ENCODE results near the gene ZBTB43.
"Not testable (repeated sequence)": the region's sequence is repeated elsewhere in the genome, so short reads cannot be mapped to it uniquely, and the experiment has no call there.

Gene ZBTB43

DNA sequence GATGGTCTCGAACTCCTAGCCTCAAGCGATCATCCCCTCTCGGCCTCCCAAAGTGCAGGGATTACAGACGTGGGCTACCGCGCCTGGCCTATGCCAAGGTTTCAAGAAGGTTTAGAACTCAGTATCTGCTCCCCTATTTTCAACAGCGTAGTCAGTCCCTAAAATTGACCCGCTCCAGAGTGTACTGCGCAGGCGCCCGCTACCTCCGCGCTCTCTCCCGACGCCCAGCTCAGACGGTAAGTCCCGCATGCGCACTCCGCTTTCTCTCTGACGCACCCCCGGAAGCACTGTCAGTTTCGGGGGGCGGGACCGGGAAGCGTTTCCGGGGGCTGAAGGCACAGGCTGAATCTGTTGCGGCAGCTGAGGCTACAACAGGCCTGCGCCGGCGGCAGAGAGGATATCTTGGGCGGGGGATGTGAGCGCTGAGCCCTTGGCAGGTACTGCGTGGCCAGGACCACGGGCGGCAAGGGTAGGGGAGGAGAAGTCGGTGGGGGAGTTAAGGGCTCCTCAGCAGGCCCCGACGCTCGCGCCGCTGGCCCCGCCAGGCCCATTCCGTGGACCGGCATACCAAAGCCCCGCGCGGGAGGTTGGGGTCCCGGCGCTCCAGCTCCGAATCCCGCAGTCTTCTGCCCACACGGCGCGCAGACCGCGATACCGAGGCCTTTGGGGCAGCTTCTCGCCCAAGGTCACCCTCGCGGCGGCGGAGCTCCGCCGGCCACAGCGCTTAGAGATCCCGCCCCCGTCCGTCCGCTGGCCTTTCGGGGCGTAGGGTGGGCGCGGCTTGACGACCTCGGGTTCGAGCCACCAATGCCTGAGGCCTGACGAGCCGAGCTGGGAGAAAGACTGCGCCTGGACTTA lies at the start of gene ZBTB43:
TSS of gene ZBTB43 (plus strand) at position 345 of the 858 bp plus-strand sequence. CDS start 27,470 bp downstream, outside the sequence.
- peak; percentile 99 for DNase-seq
- Mint-ChIP-seq H3K27me3 (no peaks in the 10 kb centered on the region), H3K9me3 (no peaks in the 10 kb centered on the region), H3K27ac (peak within 1 kb of the TSS; percentile 97), H3K4me3 (peak within 1 kb of the TSS; percentile 88), H3K4me1 (ENCODE audit: low read depth) (peaks cover 44% of the 10 kb centered on the region), H3K36me3 (ENCODE audit: low read depth) (peaks cover 35% of the 10 kb centered on the region)

- H3K4me1 Mint-ChIP-seq (ENCODE audit: low read depth), result no peaks in the 10 kb centered on the region
Measured at GRCh38 chr9:126755317-126755875, 49.4 kb upstream of the ZBTB43 start.

DNA sequence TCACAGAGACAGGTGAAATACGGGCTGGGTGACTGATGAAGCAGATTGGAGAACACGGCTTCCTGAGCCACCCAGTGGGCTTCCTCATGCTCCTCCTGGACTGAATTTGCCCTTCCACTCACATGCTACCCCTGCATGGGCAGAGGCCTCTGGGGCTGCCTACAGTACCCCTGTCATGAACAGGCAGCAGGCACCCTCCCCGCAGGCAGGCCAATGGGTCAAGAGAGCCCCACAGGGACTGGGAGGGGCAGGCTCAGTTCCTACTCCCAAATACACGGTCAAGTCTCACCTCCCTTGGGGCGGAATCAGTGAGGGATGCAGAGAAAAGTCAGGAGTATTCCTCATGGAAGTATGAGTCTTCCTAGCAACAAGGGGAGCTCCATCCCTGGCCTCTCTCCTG lies 48.6 kb upstream of the ZBTB43 start:
- H3K27me3 Mint-ChIP-seq, result peaks cover 2% of the 10 kb centered on the region
- H3K36me3 Mint-ChIP-seq (ENCODE audit: low read depth), result no peaks in the 10 kb centered on the region
- no peaks in the 10 kb centered on the region for H3K9me3 Mint-ChIP-seq
- no peak overlapping the region for H3K27ac Mint-ChIP-seq
- DNase-seq, result no peak
- no peak overlapping the region for H3K4me3 Mint-ChIP-seq
- H3K4me1 Mint-ChIP-seq (ENCODE audit: low read depth), result no peaks in the 10 kb centered on the region

More at GRCh38 chr9:126755317-126755875, 49.4 kb upstream of the ZBTB43 start:
- Mint-ChIP-seq H3K4me3 (no peak overlapping the region), H3K27me3 (peaks cover 2% of the 10 kb centered on the region), H3K27ac (no peak overlapping the region), H3K9me3 (no peaks in the 10 kb centered on the region), H3K36me3 (ENCODE audit: low read depth) (no peaks in the 10 kb centered on the region)
- DNase-seq, result no peak

DNA sequence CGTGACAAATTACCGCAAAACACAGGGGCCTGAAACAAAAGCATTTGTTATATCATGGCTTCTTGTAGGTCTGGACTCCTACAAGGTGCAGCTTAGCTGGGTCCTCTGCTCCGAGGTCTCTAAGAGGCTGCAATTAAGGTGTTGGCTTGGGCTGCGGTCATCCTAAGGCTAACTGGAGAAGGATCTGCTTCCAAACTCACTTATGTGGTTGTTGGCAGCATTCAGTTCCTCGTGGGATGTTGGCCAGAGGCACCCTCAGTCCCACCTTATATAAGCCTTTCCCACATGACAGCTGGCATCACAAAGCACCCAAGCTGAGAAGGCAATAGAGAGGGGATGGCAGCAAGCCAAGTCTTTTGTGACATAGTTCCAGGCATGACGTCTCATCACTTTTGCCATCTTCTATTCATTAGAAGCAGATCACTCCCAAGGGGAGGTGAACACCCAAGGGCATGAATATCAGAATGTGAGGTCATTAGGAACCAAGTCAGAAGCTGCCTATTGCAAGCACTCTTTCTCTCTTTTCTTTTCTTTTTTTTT lies 47.9 kb upstream of the ZBTB43 start:
- no peaks in the 10 kb centered on the region for H3K27me3 Mint-ChIP-seq

GRCh38 chr9:126758916-126759585 lies 45.8 kb upstream of the ZBTB43 start:
- Mint-ChIP-seq H3K27me3 (no peaks in the 10 kb centered on the region), H3K27ac (no peak overlapping the region), H3K4me1 (ENCODE audit: low read depth) (no peaks in the 10 kb centered on the region), H3K9me3 (no peaks in the 10 kb centered on the region), H3K36me3 (ENCODE audit: low read depth) (no peaks in the 10 kb centered on the region), H3K4me3 (no peak overlapping the region)
- no peak for DNase-seq

More for the DNA sequence above, 47.9 kb upstream of the ZBTB43 start:
- Mint-ChIP-seq H3K9me3 (no peaks in the 10 kb centered on the region), H3K27ac (no peak overlapping the region), H3K4me3 (no peak overlapping the region), H3K36me3 (ENCODE audit: low read depth) (no peaks in the 10 kb centered on the region), H3K4me1 (ENCODE audit: low read depth) (no peaks in the 10 kb centered on the region)
- no peak for DNase-seq

DNA sequence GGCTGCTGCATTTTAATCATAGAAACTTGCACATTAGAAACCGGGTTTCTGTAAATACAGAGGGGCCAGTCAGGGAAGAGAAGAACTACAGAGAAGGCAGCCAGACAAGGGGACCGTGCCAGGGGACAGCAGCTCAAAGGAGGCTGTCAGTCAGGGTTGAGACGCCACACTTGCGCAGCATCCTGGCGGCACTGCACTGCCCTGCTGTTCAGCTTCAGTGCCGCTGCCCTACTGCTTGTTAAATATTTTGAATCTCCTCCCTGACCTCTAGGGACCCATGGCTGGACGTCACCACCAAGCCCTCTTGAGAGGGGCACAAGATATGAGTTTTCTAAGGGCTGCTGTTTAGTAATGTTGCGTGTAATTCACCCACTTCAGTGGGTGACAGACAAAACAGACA lies 43.6 kb upstream of the ZBTB43 start:
- Mint-ChIP-seq H3K9me3 (no peaks in the 10 kb centered on the region), H3K27ac (no peak overlapping the region), H3K4me3 (no peak overlapping the region), H3K4me1 (ENCODE audit: low read depth) (no peaks in the 10 kb centered on the region), H3K27me3 (no peaks in the 10 kb centered on the region), H3K36me3 (ENCODE audit: low read depth) (no peaks in the 10 kb centered on the region)
- DNase-seq, result no peak

GRCh38 chr9:126763130-126763764 lies 41.6 kb upstream of the ZBTB43 start:
- no peak overlapping the region for H3K27ac Mint-ChIP-seq
- H3K36me3 Mint-ChIP-seq (ENCODE audit: low read depth), result no peaks in the 10 kb centered on the region
- H3K4me3 Mint-ChIP-seq, result no peak overlapping the region
- H3K27me3 Mint-ChIP-seq, result no peaks in the 10 kb centered on the region
- no peak for DNase-seq
- H3K4me1 Mint-ChIP-seq (ENCODE audit: low read depth), result no peaks in the 10 kb centered on the region
- H3K9me3 Mint-ChIP-seq, result no peaks in the 10 kb centered on the region

- Mint-ChIP-seq H3K4me3 (no peak overlapping the region), H3K4me1 (ENCODE audit: low read depth) (no peaks in the 10 kb centered on the region), H3K27me3 (peaks cover 13% of the 10 kb centered on the region), H3K36me3 (ENCODE audit: low read depth) (no peaks in the 10 kb centered on the region), H3K9me3 (no peaks in the 10 kb centered on the region), H3K27ac (no peak overlapping the region)
- peak; percentile 6 for DNase-seq
Measured at GRCh38 chr9:126773004-126773607, 31.7 kb upstream of the ZBTB43 start.

DNA sequence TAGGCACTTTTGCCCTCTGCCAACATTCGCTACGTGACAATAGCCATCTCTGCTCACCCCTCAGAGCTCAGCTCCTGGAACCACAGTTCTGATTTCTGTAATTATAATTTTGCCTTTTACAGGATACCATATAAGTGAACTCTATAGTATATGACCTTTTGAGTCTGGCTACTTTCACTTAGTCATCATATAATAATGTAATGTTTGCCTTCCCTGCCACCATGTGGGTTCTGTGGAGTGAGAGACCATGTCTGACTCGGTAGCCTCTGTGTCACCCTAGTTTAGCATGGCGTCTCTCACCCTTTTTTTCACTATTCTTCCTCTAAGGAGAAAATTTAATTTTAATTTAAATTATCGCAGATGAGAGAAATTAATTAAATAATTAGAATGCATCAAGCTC lies 28.9 kb upstream of the ZBTB43 start:
- peaks cover 23% of the 10 kb centered on the region for H3K27me3 Mint-ChIP-seq
- H3K36me3 Mint-ChIP-seq (ENCODE audit: low read depth), result no peaks in the 10 kb centered on the region
- H3K27ac Mint-ChIP-seq, result no peak overlapping the region
- no peaks in the 10 kb centered on the region for H3K4me1 Mint-ChIP-seq (ENCODE audit: low read depth)
- no peaks in the 10 kb centered on the region for H3K9me3 Mint-ChIP-seq
- no peak for DNase-seq
- H3K4me3 Mint-ChIP-seq, result no peak overlapping the region

GRCh38 chr9:126777733-126778132 lies 27.1 kb upstream of the ZBTB43 start:
- Mint-ChIP-seq H3K4me3 (no peak overlapping the region), H3K36me3 (ENCODE audit: low read depth) (no peaks in the 10 kb centered on the region), H3K9me3 (no peaks in the 10 kb centered on the region), H3K27ac (no peak overlapping the region), H3K27me3 (peaks cover 33% of the 10 kb centered on the region), H3K4me1 (ENCODE audit: low read depth) (no peaks in the 10 kb centered on the region)
- no peak for DNase-seq

DNA sequence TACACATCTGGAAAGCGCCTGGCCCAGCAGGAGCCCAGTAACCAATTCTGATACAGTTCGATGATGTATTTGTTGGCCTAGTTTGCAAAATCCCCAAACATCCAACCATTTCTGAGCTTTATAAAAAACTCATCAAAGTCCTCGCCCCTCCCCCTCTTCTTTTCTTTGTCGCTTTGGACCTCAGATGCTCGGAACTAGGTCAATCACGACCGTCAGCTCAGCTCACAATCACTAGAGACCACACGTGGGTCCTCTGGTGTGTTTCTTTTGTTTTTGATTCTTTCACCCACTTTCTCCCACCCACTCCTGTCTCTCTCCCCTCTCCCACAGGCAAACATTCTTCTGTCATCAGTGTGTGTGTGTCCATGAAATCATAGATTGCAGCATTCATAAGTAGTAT lies 26.7 kb upstream of the ZBTB43 start:
- H3K9me3 Mint-ChIP-seq, result no peaks in the 10 kb centered on the region

DNA sequence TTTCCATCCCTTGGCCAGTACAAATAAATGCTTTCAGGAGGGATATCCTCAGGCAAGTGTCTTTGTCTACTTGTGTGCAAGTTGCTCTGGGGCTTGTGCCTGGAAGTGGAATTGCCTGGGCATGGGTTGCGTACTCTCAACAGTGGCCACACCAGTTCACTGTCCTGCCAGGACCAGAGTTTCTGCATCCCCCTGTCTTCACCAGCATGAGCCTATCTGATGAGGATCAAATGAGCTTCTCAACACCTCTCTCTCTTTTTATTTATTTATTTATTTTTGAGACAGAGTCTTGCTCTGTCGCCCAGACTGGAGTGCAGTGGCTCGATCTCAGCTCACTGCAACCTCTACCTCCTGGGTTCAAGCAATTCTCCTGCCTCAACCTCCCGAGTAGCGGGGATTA lies 26.1 kb upstream of the ZBTB43 start:
- H3K27me3 Mint-ChIP-seq, result peaks cover 32% of the 10 kb centered on the region
- H3K27ac Mint-ChIP-seq; H3K4me3 Mint-ChIP-seq; H3K9me3 Mint-ChIP-seq; DNase-seq; H3K4me1 Mint-ChIP-seq (ENCODE audit: low read depth); H3K36me3 Mint-ChIP-seq (ENCODE audit: low read depth): not testable (repeated sequence)

More for the DNA sequence above, 26.7 kb upstream of the ZBTB43 start:
- Mint-ChIP-seq H3K4me3 (no peak overlapping the region), H3K27me3 (peaks cover 32% of the 10 kb centered on the region), H3K27ac (no peak overlapping the region), H3K4me1 (ENCODE audit: low read depth) (no peaks in the 10 kb centered on the region), H3K36me3 (ENCODE audit: low read depth) (no peaks in the 10 kb centered on the region)
- no peak for DNase-seq

GRCh38 chr9:126781186-126782052 lies 23.4 kb upstream of the ZBTB43 start:
- no peak overlapping the region for H3K27ac Mint-ChIP-seq
- H3K36me3 Mint-ChIP-seq (ENCODE audit: low read depth), result no peaks in the 10 kb centered on the region
- H3K4me1 Mint-ChIP-seq (ENCODE audit: low read depth), result no peaks in the 10 kb centered on the region
- peak; percentile 90 for DNase-seq
- H3K27me3 Mint-ChIP-seq, result peaks cover 34% of the 10 kb centered on the region
- H3K4me3 Mint-ChIP-seq, result no peak overlapping the region
- H3K9me3 Mint-ChIP-seq, result no peaks in the 10 kb centered on the region
